LNCaP clone FGC (cell line): ENCODE measurements around the gene SNF8.

ENCODE experiments used
- DNase-seq: peaks from one replicate; pipeline ENCODE4 v3.0.0-alpha.2; 2011; ENCODE audit warnings: low read depth
- H3K4me3 ChIP-seq: 2 replicates; pipeline ENCODE4 v1.5.1; 2011; ENCODE audit warnings: mild to moderate bottlenecking, low read depth, low read length, control low read depth
- TF ChIP-seq, protein P1 (sequence below): IDR thresholded peaks from 2 replicates; pipeline ENCODE4 v1.5.1; 2012; ENCODE audit warnings: mild to moderate bottlenecking; ENCODE audit not compliant: control insufficient read depth, insufficient read depth; ENCODE audit errors: extremely low read depth

Gene SNF8

GRCh38 chr17:48930435-48930873 lies 14.2 kb downstream of the SNF8 start:
- TF ChIP-seq, protein P1, sequence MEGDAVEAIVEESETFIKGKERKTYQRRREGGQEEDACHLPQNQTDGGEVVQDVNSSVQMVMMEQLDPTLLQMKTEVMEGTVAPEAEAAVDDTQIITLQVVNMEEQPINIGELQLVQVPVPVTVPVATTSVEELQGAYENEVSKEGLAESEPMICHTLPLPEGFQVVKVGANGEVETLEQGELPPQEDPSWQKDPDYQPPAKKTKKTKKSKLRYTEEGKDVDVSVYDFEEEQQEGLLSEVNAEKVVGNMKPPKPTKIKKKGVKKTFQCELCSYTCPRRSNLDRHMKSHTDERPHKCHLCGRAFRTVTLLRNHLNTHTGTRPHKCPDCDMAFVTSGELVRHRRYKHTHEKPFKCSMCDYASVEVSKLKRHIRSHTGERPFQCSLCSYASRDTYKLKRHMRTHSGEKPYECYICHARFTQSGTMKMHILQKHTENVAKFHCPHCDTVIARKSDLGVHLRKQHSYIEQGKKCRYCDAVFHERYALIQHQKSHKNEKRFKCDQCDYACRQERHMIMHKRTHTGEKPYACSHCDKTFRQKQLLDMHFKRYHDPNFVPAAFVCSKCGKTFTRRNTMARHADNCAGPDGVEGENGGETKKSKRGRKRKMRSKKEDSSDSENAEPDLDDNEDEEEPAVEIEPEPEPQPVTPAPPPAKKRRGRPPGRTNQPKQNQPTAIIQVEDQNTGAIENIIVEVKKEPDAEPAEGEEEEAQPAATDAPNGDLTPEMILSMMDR, result no peak
- DNase-seq, result no peak
- H3K4me3 ChIP-seq, result no peak overlapping the region

DNA sequence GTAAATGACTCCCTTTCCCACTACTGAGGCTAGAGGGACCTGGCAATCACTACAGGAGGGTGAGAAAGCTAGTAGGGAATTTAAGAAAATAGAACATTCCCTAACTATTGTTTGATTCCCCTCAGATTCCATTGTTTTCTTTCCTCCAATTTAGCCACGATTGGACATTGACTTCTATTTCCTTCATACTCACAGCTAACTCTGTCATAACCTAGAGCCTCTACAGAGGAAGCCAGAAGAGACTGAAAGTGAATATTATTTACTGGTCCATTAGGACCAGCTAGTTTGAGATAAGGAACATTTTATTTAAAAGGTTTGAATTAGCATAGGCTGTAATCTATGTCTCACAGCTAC lies 14.9 kb downstream of the SNF8 start:
- no peak overlapping the region for H3K4me3 ChIP-seq
- TF ChIP-seq, protein P1, result no peak
- DNase-seq, result no peak

DNA sequence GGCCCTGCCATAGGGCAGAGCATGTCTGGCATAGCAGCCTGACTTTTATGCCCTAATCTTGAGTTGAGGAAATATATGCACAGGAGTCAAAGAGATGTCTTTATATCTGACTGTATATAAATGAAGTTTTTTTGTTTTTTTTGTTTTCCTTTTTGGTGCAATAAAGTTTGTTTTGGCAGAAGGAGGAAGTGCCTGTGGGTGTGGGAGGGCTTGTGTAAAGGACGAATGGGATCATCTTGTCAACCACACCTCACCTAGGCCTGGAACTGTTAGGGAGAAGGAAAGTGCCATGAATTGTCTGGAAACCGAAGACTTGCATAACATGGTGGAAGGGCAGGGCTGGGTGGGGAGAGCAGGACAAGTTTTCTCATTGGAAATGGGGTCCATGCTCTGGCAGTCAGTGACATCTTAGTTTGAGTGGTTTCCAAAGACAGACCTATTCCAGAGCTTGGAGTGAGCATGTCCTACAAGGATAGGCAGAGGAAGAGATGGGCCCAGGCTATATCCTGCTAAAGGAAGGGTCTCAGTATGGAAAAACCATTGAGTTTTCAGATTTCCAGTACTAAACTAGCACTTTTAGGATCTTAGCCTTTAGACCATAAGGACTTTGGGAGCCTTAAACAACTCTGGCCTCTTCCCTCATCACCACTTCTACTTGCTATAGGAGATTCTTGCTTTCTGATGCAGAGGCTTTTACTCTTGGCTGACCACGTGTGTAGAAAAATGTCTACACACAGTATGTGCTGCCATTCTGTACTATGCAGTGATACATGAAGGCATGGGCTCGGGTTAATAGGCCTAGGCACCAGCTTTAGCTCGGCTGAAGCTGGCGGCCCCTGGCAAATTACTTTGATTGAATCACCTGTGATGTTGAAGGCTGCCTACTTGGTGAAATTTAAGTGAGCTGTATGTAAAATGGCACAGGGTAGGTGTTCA lies 15.5 kb downstream of the SNF8 start:
- TF ChIP-seq, protein P1, result no peak
- no peak overlapping the region for H3K4me3 ChIP-seq
- DNase-seq, result no peak

DNA sequence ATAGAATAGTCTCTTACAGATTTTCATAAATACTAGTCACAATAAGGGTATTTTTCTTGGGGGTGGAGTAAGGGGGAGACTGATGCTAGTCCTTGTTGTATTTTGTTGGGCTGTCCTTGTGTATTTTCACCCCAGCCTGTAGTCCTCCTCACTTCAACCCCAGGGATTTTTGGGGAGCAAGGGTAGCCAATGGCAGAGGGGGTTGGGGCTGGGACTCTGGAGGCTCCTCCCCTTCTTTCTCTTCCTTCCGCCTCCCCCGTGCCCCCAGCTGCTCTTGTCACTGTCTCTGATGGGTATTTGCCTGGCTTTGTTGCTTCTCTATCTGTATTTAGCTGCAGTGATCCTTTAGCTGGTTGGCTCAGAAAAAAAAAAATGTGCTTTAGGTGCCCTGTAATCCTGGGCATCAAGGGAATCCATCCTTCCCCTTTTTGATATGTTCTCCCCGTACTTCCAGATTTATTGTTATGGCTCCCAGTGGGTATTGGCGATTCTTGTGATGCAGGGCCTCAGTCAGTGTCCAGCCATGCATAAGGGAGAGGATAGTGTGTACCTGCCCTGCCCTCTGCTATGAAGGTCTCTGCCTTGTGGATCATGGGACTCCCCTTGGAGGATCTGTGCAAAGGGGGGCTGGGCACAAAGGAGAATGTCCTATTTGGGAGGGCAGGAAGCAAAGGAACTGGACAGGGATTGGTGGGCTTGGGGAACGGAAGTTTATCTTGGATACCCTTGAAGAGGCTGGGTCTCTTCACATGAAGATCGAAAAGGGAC lies 16.5 kb downstream of the SNF8 start:
- no peak for DNase-seq
- TF ChIP-seq, protein P1, result no peak
- no peak overlapping the region for H3K4me3 ChIP-seq

GRCh38 chr17:48925991-48926342 lies 18.7 kb downstream of the SNF8 start:
- no peak overlapping the region for H3K4me3 ChIP-seq
- TF ChIP-seq, protein P1, result no peak
- no peak for DNase-seq

- no peak for DNase-seq
- TF ChIP-seq, protein P1, result no peak
- no peak overlapping the region for H3K4me3 ChIP-seq
These were observed 19.2 kb downstream of the SNF8 start for GRCh38 chr17:48925251-48925990.
